HepG2 (cell line): ENCODE data around the gene BMERB1. TPM values are rescaled to one million over a fixed set of nuclear protein-coding genes. Genes with fewer than 3 reads are reported as not detected.

Source experiments
- ATAC-seq: fragments of 200-7000 bp; cut with Tn5 transposase; 3 replicates; pipeline ENCODE4 v1.9.1; 2020; ENCODE audit warnings: mild to moderate bottlenecking, moderate library complexity
- BruUV-seq: library from RNA; stranded (reverse); fragments of 400-500 nt; replicated peaks from 2 replicates; lab custom pipeline; 2021; lab: Mats Ljungman, UMichigan
- CTCF ChIA-PET: fragments of 300-600 bp; formaldehyde crosslinking; extraction: SDS; loops from one replicate; lab custom pipeline; 2021; ENCODE audit warnings: low total read pairs, inconsistent platforms, low intra/inter-chr PET ratio; lab: Yijun Ruan, JAX
- POLR2A ChIA-PET: fragments of 350-600 bp; sonication (Branson Sonifier 250); formaldehyde crosslinking; loops from one replicate; lab custom pipeline; 2020; ENCODE audit warnings: antibody characterized with exemption, inconsistent platforms; lab: Yijun Ruan, JAX
- DNase-seq: peaks from one replicate; pipeline ENCODE4 v3.0.0-alpha.2; 2015; ENCODE audit warnings: low spot score
- FAIRE-seq: peaks from 3 replicates; lab custom pipeline; 2011; peaks lifted over from hg19 to GRCh38; lab: Jason Lieb, UNC
- H2AFZ ChIP-seq: one replicate; pipeline ENCODE4 v1.6.1; 2011; ENCODE audit warnings: low read length, inconsistent platforms
- H3K27ac ChIP-seq: fragments of 300-600 bp; 3 replicates; pipeline ENCODE4 v1.8.0; 2011; ENCODE audit warnings: mixed run types, mild to moderate bottlenecking, mixed read lengths, low read length, inconsistent platforms; ENCODE audit not compliant: insufficient read depth; ENCODE audit errors: extremely low read length
- H3K27me3 ChIP-seq, 2 experiments: fragments of 200-600 bp in 1 of 2; 2 replicates in 1 of 2; 3 replicates in 1 of 2; pipeline versions ENCODE4 v1.6.0 to v1.8.0; 2011; ENCODE audit warnings: low read length in 2 of 2, mild to moderate bottlenecking in 2 of 2, moderate library complexity in 2 of 2, inconsistent platforms in 1 of 2; ENCODE audit not compliant: insufficient read depth in 2 of 2, control insufficient read depth in 1 of 2
- H3K36me3 ChIP-seq, 2 experiments: fragments of 200-600 bp in 1 of 2; replicated peaks in 1 of 2; 2 replicates in 1 of 2; 3 replicates in 1 of 2; pipeline versions ENCODE4 v1.5.1 to v1.8.0; 2011; ENCODE audit warnings: low read length in 2 of 2, inconsistent platforms in 1 of 2; ENCODE audit not compliant: insufficient read depth in 2 of 2, control insufficient read depth in 1 of 2
- H3K4me1 ChIP-seq: 2 replicates; pipeline ENCODE4 v1.5.1; 2012; ENCODE audit warnings: low read length, inconsistent platforms; ENCODE audit not compliant: insufficient read depth
- H3K4me2 ChIP-seq: 2 replicates; pipeline ENCODE4 v1.6.0; 2011; ENCODE audit warnings: low read depth, low read length, inconsistent platforms
- H3K4me3 ChIP-seq, 3 experiments: fragments of 200-600 bp in 1 of 3; sonication (generic), shearing (Covaris generic) in 1 of 3; replicated peaks in 1 of 3; 2 replicates each; pipeline ENCODE4 v1.5.1; 2011 to 2016; ENCODE audit warnings: low read length in 3 of 3, inconsistent platforms in 2 of 3, low read depth in 2 of 3, mild to moderate bottlenecking in 2 of 3, control low read depth in 1 of 3, mixed read lengths in 1 of 3; ENCODE audit not compliant: insufficient read depth in 1 of 3
- H3K79me2 ChIP-seq: one replicate; pipeline ENCODE4 v1.6.1; 2011; ENCODE audit warnings: low read length, inconsistent platforms; ENCODE audit not compliant: insufficient read depth
- H3K9ac ChIP-seq: 2 replicates; pipeline ENCODE4 v1.6.0; 2011; ENCODE audit warnings: mild to moderate bottlenecking, low read depth, low read length, inconsistent platforms; ENCODE audit not compliant: insufficient read depth
- H3K9me3 ChIP-seq: 2 replicates; pipeline ENCODE4 v1.5.1; 2012; ENCODE audit warnings: mild to moderate bottlenecking, low read length
- H4K20me1 ChIP-seq: 2 replicates; pipeline ENCODE4 v1.6.0; 2011; ENCODE audit warnings: inconsistent platforms, mild to moderate bottlenecking, low read length, moderate library complexity; ENCODE audit not compliant: insufficient read depth
- ARID4A ChIP-seq: sonication (generic); formaldehyde crosslinking; IDR thresholded peaks from 2 replicates; pipeline ENCODE4 v1.5.0; 2020; ENCODE audit warnings: mild to moderate bottlenecking, missing genetic modification reagents, borderline replicate concordance
- CEBPG ChIP-seq: IDR thresholded peaks from 2 replicates; pipeline ENCODE4 v1.6.1; 2016
- EHMT2 ChIP-seq: fragments of 200-600 bp; sonication (generic); IDR thresholded peaks from 2 replicates; pipeline ENCODE4 v1.7.0; 2017; ENCODE audit warnings: antibody characterized with exemption, low read depth, low read length, borderline replicate concordance
- EZH2 ChIP-seq: conservative IDR thresholded peaks from 2 replicates; pipeline ENCODE4 v1.6.1; 2012; ENCODE audit warnings: mild to moderate bottlenecking, low read depth, low read length, moderate library complexity
- FOXP4 ChIP-seq: sonication (generic); formaldehyde crosslinking; IDR thresholded peaks from 2 replicates; pipeline ENCODE4 v1.4.0; 2020; ENCODE audit warnings: missing genetic modification reagents
- LCORL ChIP-seq, 2 experiments: fragments of 450-650 bp in 1 of 2; sonication (generic) in 1 of 2; formaldehyde crosslinking in 1 of 2; IDR thresholded peaks; 2 replicates each; pipeline versions ENCODE4 v1.5.0 to v1.6.1; 2017 to 2020; ENCODE audit warnings: antibody characterized with exemption in 1 of 2, missing genetic modification reagents in 1 of 2
- LRRFIP1 ChIP-seq: sonication (generic); formaldehyde crosslinking; conservative IDR thresholded peaks from 2 replicates; pipeline ENCODE4 v1.4.0; 2020; ENCODE audit warnings: missing genetic modification reagents
- MBD4 ChIP-seq: IDR thresholded peaks from 2 replicates; pipeline ENCODE4 v1.6.1; 2012; ENCODE audit warnings: low read length, inconsistent platforms, borderline replicate concordance
- MTA3 ChIP-seq: sonication (generic); formaldehyde crosslinking; IDR thresholded peaks from 2 replicates; pipeline ENCODE4 v1.4.0; 2020; ENCODE audit warnings: missing genetic modification reagents
- NFIC ChIP-seq: IDR thresholded peaks from 2 replicates; pipeline ENCODE4 v1.6.1; 2012; ENCODE audit warnings: mild to moderate bottlenecking, low read length, inconsistent platforms
- NFKB2 ChIP-seq: sonication (generic); formaldehyde crosslinking; IDR thresholded peaks from 2 replicates; pipeline ENCODE4 v1.4.0; 2020; ENCODE audit warnings: missing genetic modification reagents, borderline replicate concordance
- SIN3A ChIP-seq: IDR thresholded peaks from 2 replicates; pipeline ENCODE4 v1.6.1; 2011; ENCODE audit warnings: low read depth, mild to moderate bottlenecking, control low read depth, low read length, borderline replicate concordance
- ZNF263 ChIP-seq: sonication (generic); formaldehyde crosslinking; IDR thresholded peaks from 2 replicates; pipeline ENCODE4 v1.4.0; 2020; ENCODE audit warnings: missing genetic modification reagents
- ZNF367 ChIP-seq: sonication (generic); formaldehyde crosslinking; IDR thresholded peaks from 2 replicates; pipeline ENCODE4 v1.4.0; 2020; ENCODE audit warnings: missing genetic modification reagents, borderline replicate concordance
- ZSCAN30 ChIP-seq: sonication (generic); formaldehyde crosslinking; IDR thresholded peaks from 2 replicates; pipeline ENCODE4 v1.5.0; 2020; ENCODE audit warnings: mild to moderate bottlenecking, missing genetic modification reagents
- WGBS: methylation state at CpG from one replicate; pipeline ENCODE4 v1.1.6; 2017; ENCODE audit warnings: low lambda C conversion rate; 5-methylcytosine and 5-hydroxymethylcytosine counted together
- in situ Hi-C: cut with HindIII; loops from 2 replicates; pipeline ENCODE4 v1.10.0; 2017; ENCODE audit warnings: low pct_unique_long_range_greater_than_20kb; ENCODE audit not compliant: extremely low pct_ligation_motif_present
- intact Hi-C: fragments of 100-400 bp; cut with micrococcal nuclease; formaldehyde crosslinking; loops from one replicate; pipeline ENCODE4 v1.10.0; 2022; ENCODE audit not compliant: unreplicated experiment
- polyA plus RNA-seq, 8 experiments: library from polyadenylated mRNA; depleted of rRNA in 3 of 8; stranded (reverse) in 7 of 8; unstranded in 1 of 8; fragments of >200 nt; fragmentation: Illumina TruSeq in 4 of 8; extraction: Trizol in 4 of 8; gene quantifications; 2 replicates each; pipeline versions ENCODE4 v1.2.1 to v1.2.3, GENCODE V29; 2011 to 2016; ENCODE audit warnings: low read depth in 4 of 8, missing spikeins in 1 of 8, mixed read lengths in 1 of 8; ENCODE audit not compliant: insufficient read depth in 1 of 8
- total RNA-seq, 5 experiments: library from RNA; depleted of rRNA; stranded (reverse); fragments of >200 nt; fragmentation: Illumina TruSeq; extraction: Trizol; gene quantifications; 2 replicates each; pipeline ENCODE4 v1.2.3, GENCODE V29; 2016; ENCODE audit warnings: low read depth in 1 of 5

Gene BMERB1
- total and polyA plus RNA-seq, 2 of the 13 experiments (the other 11 are each of a cell fraction or from before 2014, with no cell fraction given) = 1.4 TPM

- peak; percentile 95 for DNase-seq
- CTCF ChIA-PET = no interaction called here
- POLR2A ChIA-PET = interaction anchor here (0.6 to 1.7 kb wide), 6 partner anchors 10 to 305 kb away, joined by 3 to 6 read pairs (median 3); partner anchors contain the start of gene RRN3
- intact Hi-C loops = no loop called here
- Histone ChIP-seq H3K4me3 (peak overlapping the region in 2 of 3 experiments; percentile 0 to 45; a peak in 2 of 6 replicates), H3K9me3 (no peaks in the 10 kb centered on the region), H3K79me2 (peaks cover 34% of the 10 kb centered on the region), H4K20me1 (no peaks in the 10 kb centered on the region), H3K4me1 (peaks cover 67% of the 10 kb centered on the region), H3K9ac (peak overlapping the region; percentile 84), H2AFZ (no peak overlapping the region), H3K36me3 (peaks cover 1 to 18% of the 10 kb centered on the region in 2 experiments; a peak in 4 of 5 replicates), H3K27me3 (no peaks in the 10 kb centered on the region), H3K27ac (peak overlapping the region; percentile 71), H3K4me2 (peak overlapping the region; percentile 71)
- FAIRE-seq = peak; percentile 72
- no TSS peak for BruUV-seq
- in situ Hi-C loops = no loop called here
- ATAC-seq = peak; percentile 77
- WGBS = 18% methylated on average over 14 of the region's 14 CpGs
- no peak for TF ChIP-seq ZNF367
- peak; percentile 73; the same call in 1 of the 2 replicates for TF ChIP-seq SIN3A
- peak; percentile 74; the same call in 1 of the 2 replicates for TF ChIP-seq ARID4A (CRISPR knock-in tag)
- peak; percentile 97 for TF ChIP-seq CEBPG (CRISPR knock-in tag)
- TF ChIP-seq NFIC = peak; percentile 59
- TF ChIP-seq NFKB2 (CRISPR knock-in tag) = no peak
- TF ChIP-seq LCORL (IDR thresholded peaks at IDR 0.05) = peak; percentile 61; the same call in 1 of the 2 replicates
- TF ChIP-seq LCORL (CRISPR knock-in tag; IDR thresholded peaks at IDR 0.05) = peak; percentile 93
- no peak for TF ChIP-seq MBD4
- peak; percentile 89 for TF ChIP-seq FOXP4
- peak; percentile 27; the same call in 1 of the 2 replicates for TF ChIP-seq EHMT2
- no peak for TF ChIP-seq MTA3 (CRISPR knock-in tag)
- TF ChIP-seq ZSCAN30 = no peak
- TF ChIP-seq EZH2 = no peak
- TF ChIP-seq LRRFIP1 (CRISPR knock-in tag) = no peak
- TF ChIP-seq ZNF263 (CRISPR knock-in tag) = no peak
Observed at GRCh38 chr16:15398618-15399316, 35.6 kb upstream of the BMERB1 start.
